Measurements from ENCODE around the gene IDI2.

GRCh38 chr10:1063232-1063865 is 37.7 kb upstream of the IDI2 start:
- TF ChIP-seq POLR2A (IDR thresholded peaks at IDR 0.05) = no peak
- TF ChIP-seq CTCF (IDR thresholded peaks at IDR 0.05 in 4 of 5, conservative IDR thresholded peaks at IDR 0.05 in 1 of 5) = no peak
